GM21737 (cell line): Measurements from ENCODE around the gene MAPK13.
A peak's percentile ranks its signal among the peaks of the same experiment; 100 is the strongest.
"Not testable (repeated sequence)": the region's sequence is repeated elsewhere in the genome, so short reads cannot be mapped to it uniquely, and the experiment has no call there.

Experiments
- ATAC-seq: cut with Tn5 transposase; IDR thresholded peaks from one replicate; pipeline ENCODE4 v1.9.1; 2021; ENCODE audit warnings: mild to moderate bottlenecking, moderate library complexity; ENCODE audit not compliant: unreplicated experiment

The MAPK13 gene

DNA sequence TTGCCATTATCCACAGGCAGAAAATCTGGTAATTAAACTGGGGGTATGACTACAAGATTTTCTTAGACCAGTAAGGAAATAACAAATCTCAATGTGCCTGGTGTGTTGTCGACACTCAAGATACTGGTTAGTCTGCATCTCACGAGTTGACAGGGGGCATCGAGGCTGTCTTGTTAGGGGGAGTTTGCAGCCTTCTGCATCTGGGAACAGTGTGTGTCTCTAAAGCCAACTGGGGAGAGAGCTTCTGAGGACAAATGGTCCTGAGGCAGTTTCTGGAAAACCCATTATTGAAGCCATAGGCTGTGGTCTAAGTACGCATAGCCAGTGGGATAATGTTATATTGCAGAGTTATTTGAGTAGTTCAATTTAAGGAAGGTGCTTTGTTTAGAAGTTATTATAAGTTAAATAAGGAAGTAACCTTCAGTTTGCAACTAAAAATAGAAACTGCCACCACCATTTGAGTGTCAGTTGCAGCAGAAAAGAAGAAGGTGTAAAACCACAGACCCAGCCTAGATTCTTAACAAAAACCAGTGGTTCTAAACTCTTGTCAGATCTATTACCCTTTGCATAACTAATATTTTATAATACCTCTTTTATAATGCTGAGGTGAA lies 15.4 kb upstream of the MAPK13 start:
- ATAC-seq = no peak

DNA sequence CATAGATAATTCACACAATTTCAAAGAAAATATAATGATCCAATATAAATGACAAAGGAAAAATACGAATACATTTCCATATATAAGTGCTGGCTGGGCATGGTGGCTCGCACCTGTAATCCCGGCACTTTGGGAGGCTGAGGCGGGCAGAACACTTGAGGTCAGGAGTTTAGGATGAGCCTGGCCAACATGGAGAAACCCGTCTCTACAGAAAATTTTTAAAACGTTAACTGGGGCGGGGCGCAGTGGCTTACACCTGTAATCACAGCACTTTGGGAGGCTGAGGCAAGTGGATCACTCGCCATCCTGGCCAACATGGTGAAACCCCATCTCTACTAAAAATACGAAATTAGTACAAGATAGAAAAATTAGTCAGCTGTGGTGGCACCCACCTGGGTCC lies 14.9 kb upstream of the MAPK13 start:
- no peak for ATAC-seq

DNA sequence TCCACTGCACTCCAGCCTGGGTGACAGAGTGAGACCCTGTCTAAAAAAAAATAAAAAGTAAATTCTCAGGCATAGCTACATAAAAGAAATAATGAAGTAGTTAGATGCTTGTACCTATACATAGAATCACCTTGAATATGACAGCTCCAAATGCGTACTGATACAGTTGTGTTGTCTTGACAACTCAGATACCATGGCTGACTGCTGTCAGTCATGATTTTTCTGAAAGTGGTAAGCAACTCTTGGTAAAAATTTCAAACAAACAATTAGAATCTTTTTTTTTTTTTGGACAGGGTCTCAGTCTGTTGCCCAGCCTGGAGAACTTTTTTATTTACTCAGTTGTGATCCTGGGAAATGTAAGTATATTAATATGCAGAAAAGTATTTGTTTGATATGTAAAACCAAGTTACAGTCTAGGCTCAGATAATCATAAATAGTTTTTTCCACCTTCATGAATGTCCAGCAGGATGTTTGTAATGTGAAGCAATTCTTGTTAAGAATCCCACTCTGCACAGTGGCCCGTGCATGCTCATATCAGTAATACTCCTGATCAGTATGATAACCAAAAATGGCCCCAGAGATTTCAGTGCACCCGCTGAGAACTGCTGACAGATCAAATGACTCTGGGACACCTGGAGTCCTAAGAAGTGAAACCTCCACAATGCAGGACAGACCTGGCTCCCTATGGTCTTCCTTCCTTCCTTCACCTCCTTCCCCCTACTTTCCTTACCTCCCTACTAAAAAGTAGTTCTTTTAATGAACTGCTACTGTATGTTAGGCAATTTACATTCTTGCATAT lies 14.0 kb upstream of the MAPK13 start:
- no peak for ATAC-seq

DNA sequence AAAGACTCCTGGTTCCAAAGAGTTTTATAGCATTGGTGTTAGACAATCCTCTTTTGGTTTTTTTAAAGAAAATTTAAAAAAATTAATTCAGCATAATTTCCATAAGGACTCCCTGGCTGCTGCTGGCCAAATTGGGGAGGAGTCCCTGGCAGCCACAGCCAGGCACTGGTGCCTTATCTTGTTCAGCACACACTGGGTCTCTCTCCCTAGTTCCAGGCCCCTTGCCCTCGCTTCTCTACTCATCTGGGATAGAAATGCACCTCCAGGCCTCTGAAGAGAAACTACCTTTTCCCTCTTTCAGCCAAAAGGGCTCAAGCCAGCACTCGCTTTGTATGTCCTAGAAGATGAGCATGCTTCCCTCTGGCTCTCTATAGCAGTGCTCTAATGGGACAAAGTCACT lies 13.4 kb upstream of the MAPK13 start:
- ATAC-seq = no peak

DNA sequence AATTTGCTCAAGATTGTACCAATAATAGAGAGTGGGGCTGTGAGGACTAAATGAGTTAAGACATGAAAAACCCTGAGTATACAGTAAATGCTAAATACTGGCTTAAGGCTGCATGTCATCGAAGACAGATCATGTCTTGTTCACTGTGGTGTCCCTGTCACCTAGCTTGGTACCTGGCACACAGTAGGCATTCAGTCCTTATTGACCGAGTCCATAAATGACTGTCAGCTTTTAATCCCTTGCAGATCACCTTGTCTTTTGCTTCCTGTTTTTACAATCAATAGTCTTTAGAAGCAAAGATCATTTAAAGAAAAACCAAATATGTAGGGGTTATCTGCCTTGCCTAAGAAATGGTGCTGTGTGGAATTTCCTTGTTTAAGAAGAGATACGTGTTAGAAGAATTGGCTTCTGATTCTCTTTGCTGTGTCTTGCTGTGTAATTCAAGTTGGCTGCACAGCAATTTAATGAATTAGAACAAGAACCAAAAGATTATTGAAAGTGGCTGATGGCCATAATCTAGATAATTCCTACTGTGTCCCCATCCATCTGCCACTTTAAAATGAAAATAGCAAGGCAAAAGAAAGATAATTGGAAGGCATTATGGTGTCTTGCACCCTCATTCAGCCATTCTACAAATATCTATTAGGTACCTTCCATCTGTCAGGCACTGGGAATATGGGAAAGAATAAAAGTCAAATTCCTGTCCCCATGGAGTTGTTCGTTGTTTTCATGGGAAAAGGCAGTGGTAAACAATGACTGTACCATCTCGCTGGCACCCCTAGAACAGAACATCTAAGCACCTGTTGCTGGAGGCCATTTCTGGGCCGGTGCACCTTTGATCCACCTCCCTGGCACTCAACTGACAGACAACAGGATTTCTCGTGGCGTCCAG lies 12.4 kb upstream of the MAPK13 start:
- ATAC-seq = no peak

DNA sequence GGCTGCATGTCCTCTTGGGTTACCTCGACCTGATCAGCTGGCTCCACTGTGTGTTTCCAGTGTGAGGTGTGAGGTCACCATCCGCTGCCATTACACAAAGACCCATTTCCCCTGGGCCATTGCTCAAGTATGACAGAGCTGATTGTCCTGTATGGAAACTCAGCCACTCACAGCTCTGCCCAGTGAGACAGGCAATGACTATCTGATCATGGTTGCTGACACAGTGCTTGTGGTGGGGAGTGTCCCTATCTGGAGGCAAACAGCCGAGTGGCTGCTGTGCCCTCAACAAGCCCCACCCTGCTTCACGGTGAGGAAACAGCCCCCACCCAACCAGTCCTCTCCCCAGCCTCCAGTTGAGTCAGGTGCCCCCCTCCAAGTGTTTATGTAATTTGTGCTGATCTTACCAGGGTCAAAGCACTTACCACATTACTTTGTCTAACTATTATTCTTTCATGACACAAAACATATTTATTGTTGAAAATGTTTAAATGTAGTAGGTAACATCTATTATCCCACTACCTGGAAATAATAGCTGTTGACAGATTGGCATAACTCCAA lies 11.7 kb upstream of the MAPK13 start:
- no peak for ATAC-seq

DNA sequence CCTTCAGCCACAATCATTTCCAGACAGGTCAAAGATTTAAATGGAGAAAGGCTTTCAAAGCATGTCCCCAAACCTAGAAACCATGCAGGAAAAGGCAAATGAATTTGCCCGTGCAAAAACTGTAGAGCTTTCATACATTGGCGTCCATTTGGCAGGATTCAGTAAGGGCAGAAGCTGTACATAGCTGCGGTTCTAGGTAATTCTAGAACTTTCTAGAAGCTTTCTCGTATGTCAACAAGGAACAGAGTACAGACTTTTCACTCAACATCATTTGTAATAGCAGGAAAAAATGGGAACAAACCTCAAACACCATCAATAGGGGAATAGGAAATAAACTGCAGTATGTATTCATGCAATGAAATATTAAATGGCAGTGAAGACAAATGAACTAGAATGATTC lies 11.1 kb upstream of the MAPK13 start:
- no peak for ATAC-seq

DNA sequence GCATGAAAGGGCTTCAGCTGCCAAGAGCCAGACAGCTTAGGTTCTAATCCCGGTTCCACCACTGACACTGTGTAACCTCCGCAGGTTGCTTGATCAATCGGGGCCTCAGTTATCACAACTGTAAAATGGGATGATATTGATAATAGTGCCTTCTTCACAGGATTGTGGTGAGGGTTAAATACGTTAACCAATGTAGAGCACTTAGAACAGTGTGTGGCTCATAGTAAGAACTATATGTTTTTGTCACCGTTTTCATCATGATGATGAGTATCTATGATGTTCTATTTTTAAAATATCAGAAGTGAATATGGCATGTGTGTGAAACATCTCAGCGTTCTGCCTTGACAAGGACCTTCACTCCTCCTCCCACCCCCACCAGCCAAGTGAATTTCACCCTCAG lies 10.3 kb upstream of the MAPK13 start:
- ATAC-seq = no peak

DNA sequence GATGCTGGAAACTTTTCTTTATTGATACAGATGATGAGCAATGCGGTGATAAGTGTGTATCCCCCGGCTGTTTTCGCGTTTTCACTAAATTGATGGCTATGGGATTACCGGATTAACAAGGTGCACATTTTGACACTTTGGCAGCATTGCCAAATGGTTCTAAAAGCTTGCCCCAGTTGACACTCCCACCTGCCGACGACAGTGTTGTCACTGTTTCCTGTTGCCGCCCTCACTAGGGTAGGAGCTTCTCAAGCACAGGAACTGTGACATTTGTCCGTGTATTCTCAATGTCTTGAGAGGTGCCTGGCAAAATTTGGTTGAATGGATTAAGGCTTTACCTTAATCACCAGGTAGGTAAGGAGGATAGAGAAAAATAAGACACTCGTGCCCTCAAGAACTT lies 9.8 kb upstream of the MAPK13 start:
- no peak for ATAC-seq

DNA sequence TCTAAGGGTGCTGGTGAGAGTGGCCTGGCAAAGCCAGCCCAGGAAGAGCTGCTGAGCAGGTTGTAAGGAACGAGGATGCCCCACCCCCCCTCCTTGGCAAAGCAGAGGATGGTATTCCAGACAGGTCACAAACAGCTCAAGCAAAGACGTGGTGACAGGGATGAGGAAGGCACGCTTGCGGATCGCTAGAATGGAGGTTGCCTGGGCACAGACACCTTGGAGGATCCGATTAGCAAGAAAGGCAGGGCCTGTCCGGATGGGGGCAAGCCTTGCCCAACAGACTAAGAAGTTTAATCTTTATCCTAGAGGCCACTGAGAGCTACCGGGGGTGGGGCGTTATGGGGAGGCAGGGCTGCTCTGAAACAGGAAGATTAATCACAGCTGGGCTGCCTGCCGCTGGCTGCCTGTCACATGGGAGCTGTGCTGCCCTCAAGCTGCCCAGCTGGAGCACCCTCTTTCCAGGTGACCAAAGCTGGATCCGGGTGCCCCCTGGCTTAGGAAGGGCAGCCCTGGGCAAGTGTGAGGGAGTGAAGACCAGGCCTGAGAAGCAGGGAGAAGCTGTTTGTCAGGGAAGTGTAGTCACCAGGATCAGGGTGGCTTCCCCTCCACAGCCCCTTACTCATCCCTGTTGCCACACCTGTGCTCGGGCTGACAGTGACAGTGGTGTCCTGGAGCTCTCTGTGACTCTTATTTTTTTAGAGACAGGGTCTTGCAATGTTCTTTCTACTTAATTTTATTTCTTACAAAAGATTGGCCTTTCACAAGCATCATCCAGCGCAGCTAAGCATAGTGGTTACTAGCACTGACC lies 9.1 kb upstream of the MAPK13 start:
- peak; percentile 47 for ATAC-seq

DNA sequence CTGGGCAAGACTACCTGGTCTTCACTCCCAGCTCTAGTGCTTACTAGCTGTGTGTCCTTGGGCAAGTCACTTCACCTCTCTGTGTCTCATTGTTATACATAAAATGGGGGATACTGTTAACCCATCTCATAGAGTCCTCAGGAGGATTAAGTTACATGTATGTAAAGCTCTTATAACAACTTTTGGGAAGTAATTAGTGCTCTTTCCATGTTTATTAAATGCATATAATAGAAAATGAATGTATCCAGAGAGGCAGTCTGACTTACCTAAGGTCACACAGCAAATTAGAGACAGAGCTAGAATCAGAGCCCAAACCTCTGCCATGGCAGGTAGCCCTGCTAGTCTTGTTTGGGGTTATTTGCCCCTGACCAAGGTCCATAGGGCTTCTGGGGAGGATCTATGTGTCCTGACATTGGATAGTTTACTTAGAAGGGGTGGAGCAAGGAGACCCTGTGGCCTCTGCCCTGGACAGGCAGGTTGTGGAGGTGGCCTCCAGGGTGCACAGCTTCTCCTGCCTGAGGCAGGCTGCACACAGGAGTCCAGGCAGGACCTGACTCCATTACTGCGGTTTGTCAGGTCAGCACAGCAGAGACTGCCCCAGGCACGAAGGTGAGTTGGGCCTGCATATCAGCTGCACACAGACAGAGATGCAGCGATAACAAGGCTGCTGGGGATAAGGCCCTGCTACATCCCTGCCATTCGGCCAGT lies 8.4 kb upstream of the MAPK13 start:
- no peak for ATAC-seq

DNA sequence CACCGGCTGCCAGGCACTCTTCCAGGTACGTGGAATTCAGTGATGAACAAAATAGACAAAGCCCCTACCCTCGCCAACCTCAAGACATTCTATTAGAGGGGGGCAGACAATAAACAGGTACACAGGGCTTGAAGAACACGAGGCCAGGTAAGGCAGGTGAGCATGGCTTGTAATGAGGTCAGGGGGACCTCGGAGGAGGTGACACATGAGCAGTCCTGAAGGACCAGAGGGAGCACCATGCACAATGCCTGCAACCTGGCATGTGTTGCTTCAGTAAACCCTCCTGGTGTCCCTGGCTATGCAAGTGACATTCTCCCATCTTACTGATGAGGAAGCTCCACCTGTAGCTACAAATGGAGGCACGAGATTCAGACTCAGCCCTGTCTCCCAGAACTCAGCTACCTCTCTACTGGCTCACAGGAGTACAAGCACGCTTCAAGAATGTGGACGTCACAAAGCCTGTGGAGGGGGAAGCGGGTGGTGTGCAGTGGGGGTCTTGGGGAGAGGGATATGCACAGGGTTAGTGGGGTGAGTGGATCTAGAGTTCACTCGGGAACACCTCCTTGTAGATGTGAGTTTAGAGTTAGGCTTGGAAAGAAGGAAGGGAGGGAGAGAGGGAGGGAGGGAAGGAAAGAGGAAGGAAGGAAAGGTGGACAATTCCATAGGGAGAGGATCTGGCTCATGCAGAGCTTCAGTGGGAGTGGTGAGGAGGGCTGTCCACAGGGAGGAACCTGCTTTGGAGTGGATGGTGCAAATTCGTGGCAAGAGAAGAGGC lies 7.6 kb upstream of the MAPK13 start:
- no peak for ATAC-seq

DNA sequence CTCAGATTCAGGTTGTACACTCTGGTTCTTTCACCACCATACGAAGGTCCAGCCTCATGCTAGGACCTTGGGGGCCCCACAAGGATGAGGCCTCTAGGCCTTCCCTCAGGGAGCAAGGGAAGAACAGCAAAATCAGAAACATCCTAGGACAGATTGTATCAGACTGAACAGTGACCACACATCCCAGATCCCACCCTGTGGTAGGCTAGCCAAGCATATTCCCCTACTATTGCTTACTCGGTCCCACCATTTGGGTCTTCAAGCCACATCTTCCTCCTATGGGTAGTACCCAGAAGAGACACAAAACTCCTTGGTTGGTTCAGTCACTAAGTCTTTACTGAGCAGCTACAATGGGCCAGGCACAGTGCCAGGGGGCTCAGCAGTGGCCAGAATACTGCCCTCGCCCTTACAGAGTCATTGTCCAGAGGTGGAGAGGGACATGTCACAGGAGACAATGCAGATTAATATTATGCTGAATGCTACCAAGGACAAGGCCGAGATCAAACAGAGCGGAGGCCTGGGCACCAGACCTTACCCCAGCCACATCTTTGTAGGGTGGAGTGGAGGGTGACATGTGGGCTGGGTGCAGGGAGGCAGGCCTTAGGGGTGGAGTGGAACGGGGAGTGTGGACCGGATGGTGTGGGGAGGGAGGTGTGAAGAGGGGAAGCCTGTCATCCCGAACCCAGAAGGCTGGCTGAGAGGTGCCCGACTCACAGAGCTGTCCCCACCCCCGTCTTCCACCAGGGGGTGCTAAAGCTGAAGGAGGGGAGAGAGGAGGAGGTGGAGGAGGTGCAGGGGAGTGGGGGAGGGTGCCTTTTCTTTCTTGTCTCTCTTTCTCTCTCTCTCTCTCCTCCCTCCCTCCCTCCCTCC lies 6.8 kb upstream of the MAPK13 start:
- ATAC-seq = peak; percentile 52

DNA sequence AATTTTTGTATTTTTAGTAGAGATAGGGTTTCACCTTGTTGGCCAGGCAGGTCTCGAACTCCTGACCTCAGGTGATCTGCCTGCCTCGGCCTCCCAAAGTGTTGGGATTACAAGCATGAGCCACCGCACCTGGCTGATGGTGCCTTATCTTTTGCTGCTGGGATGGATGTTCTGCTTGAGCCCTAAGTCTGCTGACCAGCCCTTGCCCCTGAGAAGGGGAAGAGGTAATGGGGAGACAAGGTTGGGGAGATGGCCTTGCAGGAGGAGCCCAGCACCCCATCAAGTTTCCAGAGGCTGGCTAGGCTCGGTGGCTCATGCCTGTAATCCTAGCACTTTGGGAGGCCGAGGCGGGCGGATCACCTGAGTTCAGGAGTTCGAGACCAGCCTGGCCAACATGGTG lies 6.0 kb upstream of the MAPK13 start:
- not testable (repeated sequence) for ATAC-seq

DNA sequence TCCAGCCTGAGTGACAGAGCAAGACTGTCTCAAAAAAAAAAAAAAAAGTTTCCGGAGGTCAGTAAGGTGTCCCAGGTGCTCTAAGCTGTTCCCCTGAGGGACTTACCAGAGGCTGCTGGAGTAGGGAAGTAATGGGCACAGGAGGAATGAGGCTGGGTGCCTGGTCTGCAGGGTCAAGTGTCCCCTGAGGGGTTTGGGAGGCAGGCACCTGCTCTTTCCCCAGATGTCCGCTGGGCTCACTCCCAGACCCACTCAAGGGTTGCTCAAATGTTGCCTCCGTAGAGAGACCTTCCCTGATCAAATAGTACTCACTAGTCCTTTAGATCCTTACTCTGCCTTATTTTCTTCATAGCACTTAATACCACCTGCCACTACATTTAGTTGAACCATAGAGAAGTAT lies 5.4 kb upstream of the MAPK13 start:
- no peak for ATAC-seq

DNA sequence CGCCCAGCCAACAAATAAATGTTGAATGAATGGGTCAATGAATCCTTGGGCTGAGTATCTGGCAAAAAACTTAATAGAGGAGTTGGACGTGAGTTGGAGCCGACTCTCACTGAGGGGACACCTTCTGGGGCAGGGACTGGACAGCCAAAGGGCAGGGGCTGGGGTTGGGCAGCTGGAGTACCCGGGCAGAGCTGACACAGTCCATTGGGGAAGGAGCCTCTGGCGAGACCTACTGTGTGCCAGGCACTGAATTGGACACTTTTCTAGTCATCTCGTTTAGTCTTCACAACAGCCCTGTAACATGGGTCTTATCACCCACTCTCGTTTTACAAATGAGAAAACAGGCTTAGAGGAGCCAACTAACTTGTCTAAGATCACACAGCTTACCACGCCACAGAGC lies 4.7 kb upstream of the MAPK13 start:
- ATAC-seq = no peak

DNA sequence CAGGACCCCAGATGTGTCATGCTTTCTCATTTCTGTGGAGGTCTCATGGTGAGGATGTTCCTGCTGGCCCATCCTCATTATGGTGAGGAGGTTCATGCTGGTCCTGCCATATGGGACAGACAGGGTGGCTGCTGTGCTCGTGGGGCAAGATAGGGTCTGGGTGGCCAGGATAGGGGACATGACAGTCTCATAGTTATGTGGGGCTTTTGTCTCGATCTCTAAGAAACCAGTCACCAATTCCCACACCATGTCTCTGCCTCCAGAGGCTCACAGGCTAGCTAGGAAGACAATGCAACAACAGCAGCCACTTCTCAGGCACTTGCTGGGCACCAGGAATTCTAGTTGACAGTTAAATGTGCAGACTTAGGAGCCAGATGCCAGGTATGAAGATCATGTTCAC lies 4.2 kb upstream of the MAPK13 start:
- ATAC-seq = no peak
